Activated CD4-positive, alpha-beta T cell treated with anti-CD3 and anti-CD28 coated beads, Interleukin-2, amount 10 ng/mL, durations not matched to agents 7 days and 5 days (primary cell): Measurements from ENCODE around the gene CFAP299. TPM values are rescaled to one million over a fixed set of nuclear protein-coding genes. Genes with fewer than 3 reads are reported as not detected.
"Not testable (repeated sequence)": the region's sequence is repeated elsewhere in the genome, so short reads cannot be mapped to it uniquely, and the experiment has no call there.

ENCODE experiments used
- CTCF ChIA-PET: fragments of 350-600 bp; sonication (Branson Sonifier 250); formaldehyde crosslinking; loops from one replicate; lab custom pipeline; 2021; ENCODE audit warnings: antibody characterized with exemption; lab: Charles Lee
- POLR2A ChIA-PET: fragments of 350-600 bp; sonication (Branson Sonifier 250); formaldehyde crosslinking; loops from one replicate; lab custom pipeline; 2021; ENCODE audit warnings: antibody characterized with exemption; lab: Charles Lee
- DNase-seq: peaks from one replicate; pipeline ENCODE4 v3.0.0-alpha.2; 2020
- H3K27ac Mint-ChIP-seq: one replicate; pipeline ENCODE4 v1.8.0; 2021; ENCODE audit warnings: mild to moderate bottlenecking, moderate library complexity, mixed read lengths
- H3K27me3 Mint-ChIP-seq: one replicate; pipeline ENCODE4 v1.8.0; 2021; ENCODE audit warnings: mixed read lengths
- H3K36me3 Mint-ChIP-seq: one replicate; pipeline ENCODE4 v1.8.0; 2021; ENCODE audit warnings: low read depth, mixed read lengths
- H3K4me1 Mint-ChIP-seq: one replicate; pipeline ENCODE4 v1.8.0; 2021; ENCODE audit warnings: mixed read lengths
- H3K4me3 Mint-ChIP-seq: one replicate; pipeline ENCODE4 v1.8.0; 2021; ENCODE audit warnings: mild to moderate bottlenecking, moderate library complexity, mixed read lengths
- H3K9me3 Mint-ChIP-seq: one replicate; pipeline ENCODE4 v1.8.0; 2021; ENCODE audit warnings: mixed read lengths
- total RNA-seq, 2 experiments: library from RNA; stranded (reverse); gene quantifications; one replicate each; pipeline ENCODE4 v1.2.3, GENCODE V29; 2021

CFAP299 gene
- total RNA-seq, 2 experiments from 2014 or later: not detected

- Mint-ChIP-seq H3K4me1 (no peaks in the 10 kb centered on the region), H3K4me3 (no peak overlapping the region), H3K27ac (no peak overlapping the region), H3K36me3 (no peaks in the 10 kb centered on the region), H3K9me3 (no peaks in the 10 kb centered on the region), H3K27me3 (peaks cover 29% of the 10 kb centered on the region)
- ChIA-PET CTCF (no interaction called here), POLR2A (no interaction called here)
- DNase-seq: no peak
Measured at GRCh38 chr4:80309294-80310004, 26.1 kb upstream of the CFAP299 start.

DNA sequence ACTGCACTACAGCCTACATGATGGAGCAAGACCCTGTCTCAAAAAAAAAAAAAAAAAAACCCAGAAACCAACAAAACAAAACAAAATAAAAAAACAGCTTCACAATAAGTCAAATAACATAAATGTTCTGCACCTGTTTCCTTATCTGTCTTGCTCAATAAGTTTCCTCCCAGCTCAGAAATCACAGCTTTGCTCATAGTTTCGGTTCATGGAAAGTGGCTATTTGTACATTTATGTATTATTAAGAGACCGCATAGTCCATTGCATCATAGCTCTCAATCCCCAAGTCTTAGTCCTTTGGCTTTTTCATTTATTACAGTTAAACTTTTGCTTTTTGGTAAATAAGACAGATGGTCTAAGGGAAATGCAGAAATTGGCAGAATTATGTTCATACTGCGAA lies 24.4 kb upstream of the CFAP299 start:
- CTCF ChIA-PET: interaction anchor here (0.6 to 0.8 kb wide), 2 partner anchors 59 to 109 kb away, joined by 3 to 4 read pairs; no protein-coding TSS in a partner anchor
- Mint-ChIP-seq H3K4me1 (no peaks in the 10 kb centered on the region), H3K4me3 (no peak overlapping the region), H3K36me3 (no peaks in the 10 kb centered on the region), H3K9me3 (no peaks in the 10 kb centered on the region), H3K27ac (no peak overlapping the region), H3K27me3 (peaks cover 29% of the 10 kb centered on the region)
- POLR2A ChIA-PET: no interaction called here
- DNase-seq: no peak

DNA sequence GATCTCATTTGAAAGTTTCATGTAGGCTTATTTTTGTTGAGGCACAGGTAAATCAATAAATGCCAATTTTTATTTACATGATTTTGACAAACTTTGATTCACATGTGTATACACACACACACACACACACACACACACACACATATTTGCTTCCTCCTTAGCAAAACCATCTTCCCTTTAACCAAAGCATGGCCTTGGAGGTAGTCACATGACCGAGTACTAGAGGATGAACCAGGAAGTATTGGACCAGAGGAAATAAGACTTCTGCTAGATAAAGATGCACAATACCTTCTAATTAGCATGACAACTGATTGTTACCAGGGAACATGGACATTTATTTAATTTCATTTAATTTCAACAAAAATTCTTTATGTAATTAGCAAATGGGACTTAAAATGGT lies 23.4 kb upstream of the CFAP299 start:
- POLR2A ChIA-PET: no interaction called here
- H3K4me1 Mint-ChIP-seq: no peaks in the 10 kb centered on the region
- no peak overlapping the region for H3K4me3 Mint-ChIP-seq
- no peak for DNase-seq
- no peaks in the 10 kb centered on the region for H3K9me3 Mint-ChIP-seq
- H3K36me3 Mint-ChIP-seq: no peaks in the 10 kb centered on the region
- CTCF ChIA-PET: no interaction called here
- no peak overlapping the region for H3K27ac Mint-ChIP-seq
- peaks cover 23% of the 10 kb centered on the region for H3K27me3 Mint-ChIP-seq

- CTCF ChIA-PET: no interaction called here
- no peak overlapping the region for H3K27ac Mint-ChIP-seq
- peaks cover 13% of the 10 kb centered on the region for H3K27me3 Mint-ChIP-seq
- DNase-seq: no peak
- no peaks in the 10 kb centered on the region for H3K4me1 Mint-ChIP-seq
- POLR2A ChIA-PET: no interaction called here
- no peak overlapping the region for H3K4me3 Mint-ChIP-seq
- H3K36me3 Mint-ChIP-seq: no peaks in the 10 kb centered on the region
- no peaks in the 10 kb centered on the region for H3K9me3 Mint-ChIP-seq
Measured at GRCh38 chr4:80313627-80314026, 21.9 kb upstream of the CFAP299 start.

GRCh38 chr4:80315848-80316247 lies 19.7 kb upstream of the CFAP299 start:
- H3K27me3 Mint-ChIP-seq, H3K4me3 Mint-ChIP-seq, DNase-seq, CTCF ChIA-PET, POLR2A ChIA-PET, H3K36me3 Mint-ChIP-seq, H3K4me1 Mint-ChIP-seq, H3K27ac Mint-ChIP-seq, H3K9me3 Mint-ChIP-seq: not testable (repeated sequence)

DNA sequence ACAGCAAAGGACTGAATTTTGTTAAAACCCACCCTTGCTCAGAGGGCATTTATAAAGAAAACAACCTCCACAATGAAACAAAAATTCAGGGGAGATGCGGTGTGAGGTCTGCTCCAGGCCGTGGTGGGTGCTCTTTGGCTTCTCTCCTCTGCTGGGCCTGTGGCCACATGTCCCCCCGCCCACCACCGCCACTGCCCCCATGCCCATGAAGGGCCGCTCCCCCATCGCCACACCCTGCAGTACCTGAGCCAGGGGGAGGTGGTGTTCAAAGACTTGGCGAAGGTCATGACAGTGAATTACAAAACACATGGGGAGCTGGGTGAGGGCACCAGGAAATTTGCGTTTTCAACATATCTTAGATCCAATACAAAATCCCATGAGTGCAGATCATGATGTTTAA lies 14.2 kb upstream of the CFAP299 start:
- POLR2A ChIA-PET: no interaction called here
- Mint-ChIP-seq H3K27me3 (peaks cover 4% of the 10 kb centered on the region), H3K27ac (no peak overlapping the region), H3K4me1 (no peaks in the 10 kb centered on the region), H3K36me3 (no peaks in the 10 kb centered on the region), H3K4me3 (no peak overlapping the region), H3K9me3 (no peaks in the 10 kb centered on the region)
- no peak for DNase-seq
- CTCF ChIA-PET: interaction anchor here (1.2 kb wide), 1 partner anchor 11 kb away, joined by 3 read pairs; no protein-coding TSS in a partner anchor

GRCh38 chr4:80321776-80322175 lies 13.8 kb upstream of the CFAP299 start:
- Mint-ChIP-seq H3K4me3 (no peak overlapping the region), H3K4me1 (no peaks in the 10 kb centered on the region), H3K27ac (no peak overlapping the region), H3K36me3 (no peaks in the 10 kb centered on the region), H3K27me3 (peaks cover 4% of the 10 kb centered on the region), H3K9me3 (no peaks in the 10 kb centered on the region)
- no peak for DNase-seq
- POLR2A ChIA-PET: no interaction called here
- CTCF ChIA-PET: interaction anchor here (1.2 kb wide), 1 partner anchor 10 kb away, joined by 3 read pairs; no protein-coding TSS in a partner anchor

DNA sequence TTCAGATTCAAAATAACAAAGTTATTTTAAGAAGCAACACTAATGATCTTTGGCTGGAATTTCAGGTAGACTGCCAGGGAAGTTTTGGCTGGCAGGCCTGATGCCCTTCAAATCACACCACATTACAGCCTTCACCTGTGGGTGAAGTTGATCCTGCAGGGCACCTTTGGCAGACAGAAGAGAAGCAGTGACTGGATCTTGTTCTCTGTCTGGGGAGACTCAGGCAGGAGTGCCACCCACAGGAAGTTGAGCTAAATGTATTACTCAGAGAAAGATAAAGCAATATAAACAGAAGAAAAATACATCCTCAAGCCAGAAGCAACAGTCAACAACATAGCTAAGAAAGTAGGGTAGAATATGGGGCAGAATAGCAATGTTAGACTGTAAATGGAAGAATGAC lies 12.8 kb upstream of the CFAP299 start:
- ChIA-PET CTCF (no interaction called here), POLR2A (no interaction called here)
- no peaks in the 10 kb centered on the region for H3K4me1 Mint-ChIP-seq
- no peak overlapping the region for H3K27ac Mint-ChIP-seq
- peaks cover 2% of the 10 kb centered on the region for H3K27me3 Mint-ChIP-seq
- H3K9me3 Mint-ChIP-seq: no peaks in the 10 kb centered on the region
- H3K4me3 Mint-ChIP-seq: no peak overlapping the region
- no peaks in the 10 kb centered on the region for H3K36me3 Mint-ChIP-seq
- no peak for DNase-seq

DNA sequence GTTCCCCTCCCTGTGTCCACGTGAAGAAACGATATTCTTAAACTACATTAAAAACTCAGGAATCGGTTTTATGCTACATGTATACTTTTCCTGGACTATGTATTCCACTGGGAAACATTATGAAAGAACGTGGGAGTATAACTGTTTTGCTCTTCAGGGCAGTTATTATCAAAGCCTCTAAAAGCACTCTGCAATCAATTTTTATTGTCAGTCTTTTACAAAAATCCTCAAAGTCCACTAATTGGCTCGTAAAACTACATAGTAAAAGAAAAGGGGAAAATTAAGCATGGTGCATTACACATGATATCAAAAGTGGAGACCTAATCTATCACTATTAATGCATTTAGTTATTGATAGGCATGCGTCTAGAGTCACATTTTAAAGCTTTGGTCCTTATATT lies 11.4 kb upstream of the CFAP299 start:
- Mint-ChIP-seq H3K27me3 (no peaks in the 10 kb centered on the region), H3K4me3 (no peak overlapping the region), H3K9me3 (no peaks in the 10 kb centered on the region), H3K36me3 (no peaks in the 10 kb centered on the region), H3K4me1 (no peaks in the 10 kb centered on the region), H3K27ac (no peak overlapping the region)
- DNase-seq: no peak
- ChIA-PET CTCF (no interaction called here), POLR2A (no interaction called here)

GRCh38 chr4:80331693-80332092 lies 3.8 kb upstream of the CFAP299 start:
- H3K27me3 Mint-ChIP-seq: peaks cover 16% of the 10 kb centered on the region
- ChIA-PET CTCF (interaction anchor here (1.6 kb wide), 1 partner anchor 10 kb away, joined by 3 read pairs; no protein-coding TSS in a partner anchor), POLR2A (no interaction called here)
- no peak overlapping the region for H3K4me3 Mint-ChIP-seq
- no peak overlapping the region for H3K27ac Mint-ChIP-seq
- no peaks in the 10 kb centered on the region for H3K9me3 Mint-ChIP-seq
- H3K36me3 Mint-ChIP-seq: no peaks in the 10 kb centered on the region
- peaks cover 13% of the 10 kb centered on the region for H3K4me1 Mint-ChIP-seq
- no peak for DNase-seq

DNA sequence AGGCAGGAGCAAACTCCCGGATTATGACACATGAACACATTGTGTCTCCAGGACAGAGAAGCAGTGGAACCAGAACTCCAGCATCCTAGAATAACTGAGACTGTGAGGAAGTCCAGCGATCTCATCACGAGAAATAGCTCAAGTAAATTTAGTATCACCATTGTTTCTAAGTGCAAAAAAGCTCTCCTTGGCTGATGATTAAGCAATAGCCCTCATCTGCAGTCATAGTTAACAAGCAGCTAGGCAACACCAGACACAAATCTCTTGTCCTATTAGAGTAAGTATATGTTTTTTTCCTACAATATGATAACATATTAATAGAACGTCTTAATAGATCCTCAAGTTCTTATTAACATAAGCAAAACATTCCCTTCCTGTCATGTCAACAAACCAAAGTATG lies 2.4 kb upstream of the CFAP299 start:
- Mint-ChIP-seq H3K36me3 (no peaks in the 10 kb centered on the region), H3K27me3 (peaks cover 17% of the 10 kb centered on the region), H3K9me3 (no peaks in the 10 kb centered on the region), H3K4me1 (peaks cover 13% of the 10 kb centered on the region), H3K4me3 (no peak overlapping the region), H3K27ac (no peak overlapping the region)
- POLR2A ChIA-PET: no interaction called here
- DNase-seq: no peak
- CTCF ChIA-PET: no interaction called here

DNA sequence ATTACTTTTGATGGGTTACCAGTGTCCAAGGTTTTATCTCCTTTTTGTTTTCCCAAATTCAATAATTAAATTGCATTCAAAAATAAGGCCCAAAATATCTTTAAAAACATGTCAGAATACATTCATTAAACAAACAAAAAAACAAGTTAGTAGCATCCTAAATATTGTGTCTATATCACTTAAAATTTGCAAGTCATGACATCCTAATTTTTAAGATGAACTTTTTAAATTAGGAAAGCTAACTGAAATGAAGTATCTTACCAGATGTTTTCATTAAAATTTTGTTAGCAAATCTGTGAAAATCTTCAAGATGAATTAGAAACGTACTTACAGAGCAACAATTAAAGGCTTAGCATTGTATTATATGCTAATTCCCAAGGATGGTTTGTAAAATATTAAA lies 962 bp upstream of the CFAP299 start:
- Mint-ChIP-seq H3K4me1 (peaks cover 13% of the 10 kb centered on the region), H3K4me3 (no peak overlapping the region), H3K27ac (no peak overlapping the region)

GRCh38 chr4:80335226-80335553 lies 340 bp upstream of the CFAP299 start:
- Mint-ChIP-seq H3K27ac (no peak overlapping the region), H3K27me3 (peaks cover 19% of the 10 kb centered on the region), H3K36me3 (no peaks in the 10 kb centered on the region), H3K9me3 (no peaks in the 10 kb centered on the region), H3K4me1 (peaks cover 13% of the 10 kb centered on the region), H3K4me3 (peak overlapping the region; percentile 74)
- ChIA-PET POLR2A (no interaction called here), CTCF (no interaction called here)
- DNase-seq: no peak

More for the DNA sequence above, 962 bp upstream of the CFAP299 start:
- DNase-seq: no peak
- ChIA-PET CTCF (no interaction called here), POLR2A (no interaction called here)
- Mint-ChIP-seq H3K27me3 (peaks cover 19% of the 10 kb centered on the region), H3K36me3 (no peaks in the 10 kb centered on the region), H3K9me3 (no peaks in the 10 kb centered on the region)

GRCh38 chr4:80336582-80336981 lies 1.1 kb downstream of the CFAP299 start:
- Mint-ChIP-seq H3K27ac (no peak overlapping the region), H3K9me3 (peaks cover 2% of the 10 kb centered on the region), H3K27me3 (peaks cover 19% of the 10 kb centered on the region), H3K4me1 (peaks cover 13% of the 10 kb centered on the region), H3K4me3 (peak overlapping the region; percentile 74), H3K36me3 (no peaks in the 10 kb centered on the region)
- DNase-seq: no peak
- CTCF ChIA-PET: interaction anchor here (0.7 kb wide), 1 partner anchor 694 kb away, joined by 5 read pairs; no protein-coding TSS in a partner anchor
- POLR2A ChIA-PET: no interaction called here
